GM21786 (cell line): Measurements from ENCODE around the gene TCN2.
"Not testable (repeated sequence)": the region's sequence is repeated elsewhere in the genome, so short reads cannot be mapped to it uniquely, and the experiment has no call there.

Experiments used
- ATAC-seq: cut with Tn5 transposase; IDR thresholded peaks from one replicate; pipeline ENCODE4 v1.9.1; 2021; ENCODE audit not compliant: unreplicated experiment

TCN2 gene

GRCh38 chr22:30609260-30610185 is 2.5 kb downstream of the TCN2 start:
- no peak for ATAC-seq

GRCh38 chr22:30610299-30610698 is 3.3 kb downstream of the TCN2 start:
- no peak for ATAC-seq

GRCh38 chr22:30611197-30611596 is 4.2 kb downstream of the TCN2 start:
- no peak for ATAC-seq

- no peak for ATAC-seq
Observed at GRCh38 chr22:30612789-30613188, 5.8 kb downstream of the TCN2 start.

GRCh38 chr22:30614268-30614667 is 7.3 kb downstream of the TCN2 start:
- no peak for ATAC-seq

- ATAC-seq, result no peak
Observed at GRCh38 chr22:30614879-30615278, 7.9 kb downstream of the TCN2 start.

- no peak for ATAC-seq
Observed at GRCh38 chr22:30615543-30615954, 8.6 kb downstream of the TCN2 start.

- ATAC-seq, result no peak
Observed at GRCh38 chr22:30617819-30618218, 10.8 kb downstream of the TCN2 start.

GRCh38 chr22:30619909-30620308 is 12.9 kb downstream of the TCN2 start:
- ATAC-seq, result not testable (repeated sequence)

- no peak for ATAC-seq
Observed at GRCh38 chr22:30626413-30626812, 19.4 kb downstream of the TCN2 start.

GRCh38 chr22:30627471-30627870 is 20.5 kb downstream of the TCN2 start:
- ATAC-seq, result no peak

GRCh38 chr22:30628491-30628890 is 21.5 kb downstream of the TCN2 start:
- ATAC-seq, result no peak

GRCh38 chr22:30631469-30631868 is 24.5 kb downstream of the TCN2 start:
- not testable (repeated sequence) for ATAC-seq

GRCh38 chr22:30634471-30635233 is 27.7 kb downstream of the TCN2 start:
- peak; percentile 39 for ATAC-seq

- ATAC-seq, result peak; percentile 67
Observed at GRCh38 chr22:30635273-30636225, 28.6 kb downstream of the TCN2 start, which contains the start of gene SLC35E4. Gene SLC35E4, plus strand, starts transcription at chr22:30635781. Its CDS starts 670 bp downstream, at chr22:30636451.

- ATAC-seq, result no peak
Observed at GRCh38 chr22:30636226-30637077, 29.5 kb downstream of the TCN2 start.

- ATAC-seq, result no peak
Observed at GRCh38 chr22:30637701-30638114, 30.7 kb downstream of the TCN2 start.

- ATAC-seq, result no peak
Observed at GRCh38 chr22:30640361-30640760, 33.4 kb downstream of the TCN2 start.

- no peak for ATAC-seq
Observed at GRCh38 chr22:30640839-30641430, 34.0 kb downstream of the TCN2 start.
